ENCODE measurements around the gene WDR7.
"Not testable (repeated sequence)": the region's sequence is repeated elsewhere in the genome, so short reads cannot be mapped to it uniquely, and the experiment has no call there.

The WDR7 gene

DNA sequence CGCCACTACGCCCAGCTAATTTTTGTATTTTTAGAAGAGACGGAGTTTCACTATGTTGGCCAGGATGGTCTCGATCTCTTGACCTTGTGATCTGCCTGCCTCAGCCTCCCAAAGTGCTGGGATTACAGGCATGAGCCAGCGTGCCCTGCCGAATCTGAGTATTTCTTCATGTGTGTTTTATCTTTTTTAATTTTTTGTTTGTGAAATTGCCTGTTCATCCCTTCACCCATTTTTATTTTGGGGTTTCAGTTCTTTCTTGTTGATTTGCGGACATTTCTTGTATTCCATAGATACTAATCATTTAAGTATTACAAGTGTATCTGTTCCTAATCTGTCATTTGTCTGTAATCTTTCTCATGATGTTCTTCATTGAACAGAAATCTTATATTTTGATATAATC, 3.1 kb downstream of the WDR7 start:
- not testable (repeated sequence) for DNase-seq (ENCODE audit: low read depth)

- DNase-seq (ENCODE audit: low read depth) = no peak
Measured at GRCh38 chr18:56658261-56658660, 7.1 kb downstream of the WDR7 start.

- DNase-seq (ENCODE audit: low read depth) = no peak
Measured at GRCh38 chr18:56659111-56659510, 8.0 kb downstream of the WDR7 start.

GRCh38 chr18:56660655-56661054, 9.5 kb downstream of the WDR7 start:
- no peak for DNase-seq (ENCODE audit: low read depth)

- no peak for DNase-seq (ENCODE audit: low read depth)
Measured at GRCh38 chr18:56661360-56662062, 10.4 kb downstream of the WDR7 start.

- no peak for DNase-seq (ENCODE audit: low read depth)
Measured at GRCh38 chr18:56662063-56662408, 10.9 kb downstream of the WDR7 start.

DNA sequence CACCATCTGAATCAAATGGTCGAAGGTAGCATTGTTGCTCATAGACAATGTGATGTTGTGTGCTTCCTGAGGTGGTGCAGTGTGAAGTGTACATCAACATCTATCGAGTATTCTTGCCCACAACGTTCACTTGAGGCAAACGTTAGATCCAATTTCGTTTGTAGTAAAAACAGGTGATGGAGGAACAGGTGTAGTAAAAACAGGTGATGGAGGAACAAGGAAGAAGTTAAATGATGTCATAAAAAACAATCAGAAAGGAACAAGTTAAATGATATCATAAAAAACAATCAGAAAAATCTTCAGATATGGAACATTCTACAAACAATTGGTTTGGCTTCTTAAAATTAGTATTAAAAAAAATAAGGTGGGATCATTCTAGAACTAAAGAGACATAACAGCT, 11.3 kb downstream of the WDR7 start:
- DNase-seq (ENCODE audit: low read depth) = no peak

DNA sequence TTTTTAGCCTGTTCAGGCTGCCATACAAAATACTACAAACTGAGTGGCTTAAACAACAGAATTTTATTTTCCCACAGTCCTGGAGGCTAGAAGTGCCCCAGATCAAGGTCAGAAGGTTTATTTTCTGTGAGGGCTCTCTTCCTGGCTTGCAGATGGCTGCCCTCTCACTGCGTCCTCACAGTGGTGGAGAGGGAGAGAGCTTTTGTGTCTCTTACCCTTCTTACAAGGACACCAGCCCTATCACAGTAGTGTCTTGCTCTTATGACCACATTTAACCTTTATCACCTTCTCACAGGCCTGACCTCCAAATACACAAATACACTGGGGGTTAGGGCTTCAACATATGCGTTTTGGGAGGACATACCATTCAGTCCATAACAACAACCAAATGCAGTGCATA, 11.7 kb downstream of the WDR7 start:
- DNase-seq (ENCODE audit: low read depth) = no peak

DNA sequence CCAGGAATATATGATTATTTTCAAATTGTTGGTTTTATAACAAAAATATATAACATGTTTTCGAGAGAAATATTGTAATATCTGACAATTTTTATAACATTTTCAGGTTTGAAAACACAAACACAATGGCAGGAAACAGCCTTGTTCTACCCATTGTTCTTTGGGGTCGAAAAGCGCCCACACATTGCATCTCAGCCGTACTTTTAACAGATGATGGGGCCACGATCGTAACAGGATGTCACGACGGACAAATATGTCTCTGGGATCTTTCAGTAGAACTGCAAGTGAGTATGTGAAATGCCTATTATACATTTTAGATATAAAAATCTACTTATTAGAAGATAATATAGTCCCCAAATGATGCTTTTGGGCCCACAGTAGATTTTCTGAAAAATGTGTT, 21.2 kb downstream of the WDR7 start:
- no peak for DNase-seq (ENCODE audit: low read depth)

DNA sequence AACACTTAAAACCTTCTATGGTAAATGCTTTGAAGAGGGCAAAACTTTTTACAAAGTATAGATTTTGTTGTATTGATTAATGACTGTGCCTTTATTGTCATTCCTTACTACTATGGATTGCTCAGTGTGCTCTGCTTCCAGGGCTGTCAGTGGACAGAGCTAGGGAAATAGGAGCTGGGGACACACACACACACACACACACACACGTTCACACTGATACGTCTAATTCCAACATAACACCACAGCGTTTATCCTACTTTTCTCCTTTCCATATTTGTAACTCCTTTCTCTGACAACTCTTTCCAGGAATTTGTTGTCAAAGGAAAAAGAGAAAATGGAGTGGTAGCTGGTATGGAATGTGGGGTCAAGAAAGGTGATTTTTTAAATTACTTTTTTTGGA, 21.8 kb downstream of the WDR7 start:
- no peak for DNase-seq (ENCODE audit: low read depth)

GRCh38 chr18:56676639-56677038, 25.5 kb downstream of the WDR7 start:
- no peak for DNase-seq (ENCODE audit: low read depth)

- no peak for DNase-seq (ENCODE audit: low read depth)
Measured at GRCh38 chr18:56678836-56679565, 27.8 kb downstream of the WDR7 start.

DNA sequence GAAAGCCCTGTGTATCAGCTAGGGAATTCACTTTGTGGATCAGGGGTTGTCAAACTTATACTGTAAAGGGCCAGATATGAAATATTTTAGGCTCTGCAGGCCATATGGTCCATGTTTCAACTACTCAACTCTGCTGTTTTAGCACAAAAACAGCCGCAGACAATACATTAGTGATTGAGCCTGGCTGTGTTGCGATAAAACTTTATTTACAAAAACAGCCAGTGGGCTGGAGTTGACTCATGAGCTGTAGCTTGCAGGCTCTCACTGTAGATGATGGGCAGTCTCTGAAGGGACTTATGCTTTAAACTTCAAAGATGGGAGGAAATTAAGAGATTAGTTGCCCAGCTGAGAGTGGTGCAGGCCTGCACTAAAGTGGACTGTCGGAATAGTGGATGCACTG, 33.1 kb downstream of the WDR7 start:
- no peak for DNase-seq (ENCODE audit: low read depth)

GRCh38 chr18:56691530-56691929, 40.4 kb downstream of the WDR7 start:
- no peak for DNase-seq (ENCODE audit: low read depth)

DNA sequence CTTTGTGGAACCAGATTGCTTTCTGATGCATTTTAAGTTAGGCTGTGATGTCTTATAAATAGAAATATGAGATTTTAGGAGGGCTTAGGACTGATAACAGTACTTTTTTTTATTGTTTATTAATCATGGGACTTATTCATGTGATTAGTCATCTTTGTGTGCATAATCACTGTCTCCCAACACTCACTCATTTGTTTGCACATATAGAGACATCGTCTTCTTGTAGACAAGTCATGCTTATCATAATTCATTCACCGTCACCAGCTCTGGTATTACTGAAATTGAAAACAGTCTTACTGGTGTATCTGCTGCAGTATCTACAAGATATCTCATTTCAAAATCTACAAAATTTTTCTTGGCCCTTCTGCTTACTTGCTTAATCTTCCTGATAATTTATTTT, 45.8 kb downstream of the WDR7 start:
- no peak for DNase-seq (ENCODE audit: low read depth)

DNA sequence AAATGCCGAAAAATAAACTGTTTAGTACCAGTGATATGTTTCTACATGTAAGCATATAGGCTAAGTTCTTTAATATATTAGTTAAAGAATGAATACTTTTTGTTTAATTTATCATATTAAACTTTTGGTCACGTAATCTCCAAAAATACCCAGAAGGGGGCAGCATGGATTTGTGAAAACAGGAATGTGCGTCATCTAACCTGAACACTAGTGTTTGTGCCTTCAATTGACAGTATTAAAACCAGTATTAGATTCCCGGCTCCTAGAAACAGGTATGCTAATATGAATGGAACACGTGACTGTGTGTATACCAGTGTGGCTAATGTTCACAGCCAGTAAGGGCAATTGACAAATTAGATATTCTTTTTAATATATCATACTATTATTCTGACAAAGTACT, 51.8 kb downstream of the WDR7 start:
- DNase-seq (ENCODE audit: low read depth) = peak; percentile 5

DNA sequence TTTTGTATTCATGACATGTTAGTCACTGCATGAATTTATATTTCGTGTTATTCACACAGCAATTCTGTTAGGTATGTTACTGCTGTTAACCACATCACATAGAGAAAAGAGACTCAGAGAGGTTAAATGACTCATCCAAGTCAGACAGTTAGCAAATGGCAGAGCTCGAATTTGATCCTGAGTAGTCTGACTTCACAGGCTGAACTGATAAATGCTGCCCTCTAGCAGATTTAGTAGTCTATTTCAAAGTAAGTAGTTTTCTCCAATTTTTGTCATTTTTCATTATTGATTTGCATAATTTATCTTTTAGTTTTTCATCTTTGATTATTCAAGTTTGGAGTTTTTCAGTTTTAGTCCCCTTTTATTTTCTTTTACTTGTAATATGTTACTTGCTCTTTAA, 58.3 kb downstream of the WDR7 start:
- DNase-seq (ENCODE audit: low read depth) = peak; percentile 64

- peak; percentile 17 for DNase-seq (ENCODE audit: low read depth)
Measured at GRCh38 chr18:56711708-56712445, 60.7 kb downstream of the WDR7 start.

DNA sequence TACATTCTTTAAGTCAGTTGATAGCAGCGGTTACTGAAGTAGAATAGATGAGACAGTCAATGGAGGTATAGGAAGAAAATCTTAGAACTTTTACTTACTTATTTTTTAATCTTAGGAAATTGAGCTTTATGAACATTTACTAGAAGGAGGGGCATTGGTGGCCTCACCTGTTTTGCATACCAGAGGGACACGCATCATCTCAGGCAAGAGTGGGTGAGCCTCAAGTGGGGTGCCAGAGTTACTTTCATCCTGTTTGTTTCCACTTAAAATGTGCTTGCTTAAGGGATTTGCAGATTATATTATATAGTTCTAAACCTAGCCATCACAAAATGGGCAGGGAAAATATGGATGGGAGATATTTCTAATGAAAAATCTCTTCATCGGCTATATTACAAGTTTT, 61.6 kb downstream of the WDR7 start:
- no peak for DNase-seq (ENCODE audit: low read depth)

DNA sequence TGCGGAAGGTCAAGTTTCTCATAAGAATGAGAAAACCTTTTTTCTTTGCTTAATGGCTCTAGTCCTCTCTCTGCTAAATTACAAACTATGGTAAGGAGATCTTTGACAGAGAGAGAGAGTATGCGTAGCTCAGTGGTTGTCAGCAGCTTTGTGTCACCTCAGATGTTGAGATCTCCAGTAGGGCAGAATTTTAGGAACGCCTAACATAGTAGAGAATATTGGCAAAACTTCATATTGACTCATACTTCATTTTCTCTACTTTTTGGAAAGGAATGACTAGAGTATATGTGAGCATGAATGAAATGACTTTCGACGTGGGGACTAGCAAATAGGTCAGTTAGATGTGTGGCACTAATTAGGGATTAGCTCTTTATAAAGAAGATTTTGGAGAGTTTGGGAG, 64.0 kb downstream of the WDR7 start:
- no peak for DNase-seq (ENCODE audit: low read depth)

DNA sequence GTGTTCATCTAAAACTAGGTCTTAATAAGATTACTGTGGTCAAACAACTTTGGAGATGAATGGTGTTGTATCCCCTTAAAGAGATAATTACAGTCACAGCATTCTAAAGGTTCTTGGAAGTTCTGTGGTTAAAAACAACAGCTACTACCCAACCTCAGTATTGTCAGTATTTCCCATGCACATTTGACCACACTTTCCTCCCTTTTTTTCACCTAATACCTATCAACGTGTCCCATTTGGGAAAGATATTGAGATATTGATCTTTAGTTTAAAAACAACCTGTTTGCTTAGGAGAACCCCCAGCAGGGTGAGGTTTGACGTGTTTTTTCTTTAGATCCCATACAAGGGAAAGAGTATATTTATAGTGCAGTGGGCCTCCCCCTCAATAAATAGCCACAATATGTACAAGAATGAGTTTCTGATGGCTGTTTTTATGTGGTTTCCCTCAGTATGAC, 65.6 kb downstream of the WDR7 start:
- DNase-seq (ENCODE audit: low read depth) = no peak

- DNase-seq (ENCODE audit: low read depth) = no peak
Measured at GRCh38 chr18:56721031-56721430, 69.9 kb downstream of the WDR7 start.

DNA sequence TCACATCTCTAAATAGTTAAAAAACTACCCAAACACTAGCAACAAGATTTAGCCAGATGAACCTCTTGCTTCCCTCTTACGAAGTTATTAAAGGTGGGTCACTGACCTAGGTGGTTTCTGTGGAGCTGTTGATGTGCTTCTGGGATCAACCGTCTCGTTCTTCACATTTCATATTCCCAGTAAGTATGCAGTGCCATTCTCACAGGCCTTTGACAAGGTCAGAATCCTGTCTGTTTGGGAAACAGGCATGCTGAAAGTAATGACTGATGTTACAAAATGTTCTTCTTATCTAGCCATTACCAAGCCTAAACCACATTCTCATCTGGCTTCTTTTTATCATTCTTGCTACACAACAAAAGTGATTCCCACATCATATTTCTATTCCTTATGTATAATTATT, 70.3 kb downstream of the WDR7 start:
- DNase-seq (ENCODE audit: low read depth) = no peak
